Activated T-cell treated with anti-CD3 and anti-CD28 coated beads, Interleukin-2, amount 50 U/mL, for 72 hours (primary cell): Measurements from ENCODE around the gene ZNF529. TPM values are rescaled to one million over a fixed set of nuclear protein-coding genes. Genes with fewer than 3 reads are reported as not detected.
"Not testable (repeated sequence)": the region's sequence is repeated elsewhere in the genome, so short reads cannot be mapped to it uniquely, and the experiment has no call there.

Source experiments
- ATAC-seq, 2 donors: fragments of 150-1000 bp; cut with Tn5 transposase; replicated peaks in 1 of 2; 2 replicates each; pipeline ENCODE4 v1.10.0; 2021; ENCODE audit warnings: moderate library complexity in 2 of 2, mild to moderate bottlenecking in 1 of 2
- DNase-seq, 2 donors: peaks; one replicate each; pipeline ENCODE4 v3.0.0; 2021 to 2022; ENCODE audit warnings: mixed read lengths in 1 of 2
- H3K27ac Mint-ChIP-seq: one replicate; pipeline ENCODE4 v1.8.0; 2022; ENCODE audit warnings: mild to moderate bottlenecking, moderate library complexity, mixed read lengths
- H3K27me3 Mint-ChIP-seq: one replicate; pipeline ENCODE4 v1.8.0; 2022; ENCODE audit warnings: low read depth, mixed read lengths
- H3K36me3 Mint-ChIP-seq, 2 donors: one replicate each; pipeline ENCODE4 v1.8.0; 2022; ENCODE audit warnings: mixed read lengths in 2 of 2, mild to moderate bottlenecking in 1 of 2; ENCODE audit not compliant: insufficient read depth in 2 of 2
- H3K4me1 Mint-ChIP-seq: one replicate; pipeline ENCODE4 v1.8.0; 2022; ENCODE audit warnings: low read depth, mixed read lengths
- H3K4me3 Mint-ChIP-seq, 2 donors: one replicate each; pipeline ENCODE4 v1.8.0; 2022; ENCODE audit warnings: mild to moderate bottlenecking in 2 of 2, mixed read lengths in 2 of 2, moderate library complexity in 2 of 2
- H3K9me3 Mint-ChIP-seq, 2 donors: one replicate each; pipeline ENCODE4 v1.8.0; 2022; ENCODE audit warnings: mixed read lengths in 2 of 2
- total RNA-seq, 2 donors: library from RNA; stranded (reverse); gene quantifications; one replicate each; pipeline ENCODE4 v1.2.3, GENCODE V29; 2022

Gene ZNF529
- total RNA-seq: 10 to 100 TPM; 24.9 to 28.7 TPM

DNA sequence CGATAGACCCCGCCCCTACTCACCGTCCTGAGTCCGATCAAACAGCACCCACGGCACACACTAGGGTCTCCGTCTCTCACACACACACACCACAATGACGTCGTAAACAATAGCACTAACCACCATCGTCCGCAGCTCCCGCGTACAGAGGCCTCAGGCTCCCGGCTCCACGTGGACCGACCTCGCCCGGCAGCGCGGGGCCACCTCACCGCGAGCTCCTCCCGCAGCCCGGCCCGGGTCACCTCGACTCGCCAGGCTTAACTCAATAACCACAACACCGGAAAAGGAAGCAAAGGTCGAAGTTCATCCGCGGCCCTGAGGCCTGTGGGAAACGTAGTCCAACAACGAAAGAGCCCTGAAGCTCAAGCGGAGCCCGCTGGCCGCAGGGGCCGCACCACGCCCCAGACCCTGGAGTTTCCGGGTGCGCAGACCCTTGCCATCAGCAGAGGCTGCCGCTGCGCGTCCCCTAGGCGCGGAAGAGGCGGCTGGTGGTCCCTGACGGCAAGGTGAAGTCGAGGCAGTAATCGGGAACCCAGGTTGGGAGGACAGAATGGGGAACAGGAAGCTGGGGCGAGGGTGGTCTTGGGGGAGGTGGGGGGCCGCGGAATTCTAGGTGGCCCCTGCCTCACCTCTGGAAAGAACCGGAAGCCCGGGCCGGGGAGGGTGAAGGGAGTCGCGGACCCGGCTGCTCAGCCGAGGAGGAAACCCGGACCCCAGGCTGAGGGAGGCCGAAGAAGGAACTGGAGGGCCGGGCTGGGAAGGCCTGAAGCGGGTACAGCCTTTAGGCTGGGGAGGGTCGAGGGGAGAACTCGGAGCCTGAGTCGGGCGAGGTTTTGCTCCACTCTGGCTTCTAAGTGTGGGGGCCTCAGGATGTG is at the start of gene ZNF529:
Gene ZNF529, minus strand, starts transcription at position 273 of the 875 bp plus-strand sequence. CDS start 946 bp downstream, outside the sequence.
- peaks cover 29% of the 10 kb centered on the region for H3K4me1 Mint-ChIP-seq
- peaks cover 29 to 68% of the 10 kb centered on the region in 2 donors for H3K36me3 Mint-ChIP-seq
- peak within 1 kb of the TSS; percentile 79 for H3K27ac Mint-ChIP-seq
- peak; percentile 94 to 95 for ATAC-seq
- H3K9me3 Mint-ChIP-seq: peaks cover 3 to 6% of the 10 kb centered on the region in 2 donors
- H3K4me3 Mint-ChIP-seq: peak within 1 kb of the TSS; percentile 88 to 100
- no peaks in the 10 kb centered on the region for H3K27me3 Mint-ChIP-seq
- peak; percentile 89 to 91 for DNase-seq

DNA sequence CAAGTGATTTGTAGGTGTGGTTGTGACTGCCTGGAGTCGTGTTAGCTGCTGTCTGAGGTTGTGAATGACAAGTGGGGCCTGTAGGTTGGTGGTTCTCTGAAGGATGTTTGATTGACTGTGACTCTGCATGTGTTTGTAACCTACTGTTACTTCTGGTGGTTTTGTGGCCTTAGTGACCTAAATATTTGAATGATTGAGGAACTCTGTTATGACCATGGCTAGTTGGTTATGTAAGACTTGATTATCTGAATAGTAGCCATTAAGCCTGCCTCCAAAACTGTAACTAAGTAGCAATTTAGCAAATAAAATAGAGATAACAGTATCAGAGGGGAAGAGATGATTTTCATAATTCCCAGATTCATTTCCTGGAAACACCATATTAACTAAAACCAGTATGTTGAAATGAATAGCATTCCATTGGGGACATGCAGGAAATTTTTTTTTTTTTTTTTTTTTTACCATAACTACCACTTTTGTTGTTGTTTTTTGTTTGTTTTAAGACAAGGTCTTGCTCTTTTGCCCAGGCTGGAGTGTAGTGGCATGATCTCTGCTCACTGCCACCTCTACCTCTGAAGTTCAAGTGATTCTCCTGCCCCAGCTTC is 32.9 kb upstream of the ZNF529 start:
- Mint-ChIP-seq H3K36me3 (peaks cover 26 to 48% of the 10 kb centered on the region in 2 donors), H3K27ac (peak overlapping the region; percentile 79), H3K4me3 (peak overlapping the region; percentile 84 to 91), H3K27me3 (no peaks in the 10 kb centered on the region), H3K9me3 (peaks cover 10 to 21% of the 10 kb centered on the region in 2 donors), H3K4me1 (peaks cover 25% of the 10 kb centered on the region)
- no peak for DNase-seq
- peak; percentile 22 to 32 for ATAC-seq

DNA sequence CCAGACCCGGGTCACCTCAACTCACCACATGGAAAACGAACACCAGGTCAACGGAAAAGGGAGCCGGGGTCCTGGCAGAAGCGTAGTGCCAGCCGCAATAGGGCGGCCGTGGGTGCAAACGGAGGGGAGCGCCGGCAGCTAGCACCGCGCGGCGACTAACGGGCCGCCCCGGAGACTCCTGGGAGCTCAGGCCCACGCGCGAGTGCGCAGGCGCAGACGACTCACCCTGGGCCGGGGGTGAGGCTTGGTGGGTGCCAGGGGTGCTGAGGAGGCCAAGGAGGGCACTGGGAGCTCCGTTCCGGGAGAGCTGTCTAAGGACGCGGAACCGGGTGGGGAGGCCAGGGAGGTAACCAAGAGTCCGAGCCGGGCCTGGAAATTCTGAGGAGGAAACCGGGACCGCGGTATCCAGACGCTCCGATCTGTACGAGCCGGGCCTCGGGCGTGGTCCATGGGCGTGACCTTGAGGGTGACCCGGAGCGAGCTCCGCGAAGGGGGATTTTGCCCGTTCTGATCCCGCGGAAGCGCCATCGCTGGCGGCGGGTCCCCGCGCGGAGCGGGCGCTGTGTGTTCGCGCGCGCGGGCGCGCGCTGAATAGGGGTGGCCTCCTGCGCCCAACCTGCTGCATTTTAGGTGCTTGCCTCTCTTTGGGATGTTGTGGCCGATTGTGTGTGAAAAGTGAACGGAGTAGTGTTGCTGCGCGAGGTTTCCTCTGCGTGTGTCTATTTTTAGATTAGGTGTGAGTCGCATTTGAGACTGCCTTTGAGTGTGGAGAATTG is 32.2 kb upstream of the ZNF529 start, which contains the start of gene ZNF382:
Gene ZNF382, plus strand, starts transcription at position 213 of the 776 bp plus-strand sequence. CDS start 4,602 bp downstream, outside the sequence.
- peak within 1 kb of the TSS; percentile 84 to 91 for H3K4me3 Mint-ChIP-seq
- DNase-seq (peak; percentile 91 to 92), ATAC-seq (peak; percentile 85)
- H3K27ac Mint-ChIP-seq: peak within 1 kb of the TSS; percentile 79
- peaks cover 25% of the 10 kb centered on the region for H3K4me1 Mint-ChIP-seq
- H3K36me3 Mint-ChIP-seq: peaks cover 28 to 45% of the 10 kb centered on the region in 2 donors
- peaks cover 10 to 21% of the 10 kb centered on the region in 2 donors for H3K9me3 Mint-ChIP-seq
- no peaks in the 10 kb centered on the region for H3K27me3 Mint-ChIP-seq

DNA sequence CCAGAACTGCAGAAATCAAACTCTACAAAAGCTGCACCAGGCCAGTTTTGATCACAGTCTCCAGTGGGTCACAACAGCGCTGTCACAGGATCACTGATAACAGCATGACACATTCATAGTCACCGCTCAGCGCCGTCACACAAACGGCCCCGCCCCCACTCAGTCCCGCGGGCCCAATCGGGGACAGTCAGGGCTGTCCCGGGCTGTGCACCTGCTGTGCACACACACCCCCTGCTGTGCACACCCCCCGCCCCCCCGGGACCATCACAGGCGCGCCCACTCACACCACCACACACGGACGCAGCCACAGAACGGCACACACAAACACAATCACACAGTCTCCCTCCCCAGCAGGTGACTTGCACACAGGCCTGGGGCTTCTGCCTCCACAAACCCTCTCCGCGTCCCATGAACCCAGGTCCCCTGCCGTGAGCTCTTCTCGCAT is 31.6 kb upstream of the ZNF529 start:
- peaks cover 25% of the 10 kb centered on the region for H3K4me1 Mint-ChIP-seq
- H3K27ac Mint-ChIP-seq: peak overlapping the region; percentile 45
- DNase-seq (peak; percentile 90 to 91), ATAC-seq (peak; percentile 92 to 93)
- peaks cover 10 to 21% of the 10 kb centered on the region in 2 donors for H3K9me3 Mint-ChIP-seq
- peak overlapping the region; percentile 84 to 91 for H3K4me3 Mint-ChIP-seq
- H3K36me3 Mint-ChIP-seq: peaks cover 25 to 41% of the 10 kb centered on the region in 2 donors
- H3K27me3 Mint-ChIP-seq: no peaks in the 10 kb centered on the region

DNA sequence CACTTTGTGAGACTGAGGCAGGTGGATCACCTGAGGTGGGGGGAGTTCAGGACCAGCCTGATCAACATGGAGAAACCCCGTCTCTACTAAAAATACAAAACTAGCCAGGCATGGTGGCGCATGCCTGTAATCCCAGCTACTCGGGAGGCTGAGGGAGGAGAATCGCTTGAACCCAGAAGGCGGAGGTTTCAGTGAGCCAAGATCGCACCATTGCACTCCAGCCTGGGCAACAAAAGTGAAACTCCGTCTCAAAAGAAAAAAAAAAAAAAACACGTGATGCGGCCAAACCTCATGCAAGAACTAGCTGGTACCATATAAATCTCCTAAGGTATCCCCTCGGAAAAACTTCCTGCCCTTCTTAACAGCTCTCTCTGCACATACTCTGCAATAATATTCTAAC is 29.6 kb upstream of the ZNF529 start:
- peaks cover 29% of the 10 kb centered on the region for H3K4me1 Mint-ChIP-seq
- H3K27ac Mint-ChIP-seq: peak overlapping the region; percentile 84
- not testable (repeated sequence) for ATAC-seq, H3K9me3 Mint-ChIP-seq, H3K27me3 Mint-ChIP-seq, DNase-seq
- H3K36me3 Mint-ChIP-seq: peaks cover 14 to 28% of the 10 kb centered on the region in 2 donors
- H3K4me3 Mint-ChIP-seq: peak overlapping the region in 1 of 2 donors; percentile 19

DNA sequence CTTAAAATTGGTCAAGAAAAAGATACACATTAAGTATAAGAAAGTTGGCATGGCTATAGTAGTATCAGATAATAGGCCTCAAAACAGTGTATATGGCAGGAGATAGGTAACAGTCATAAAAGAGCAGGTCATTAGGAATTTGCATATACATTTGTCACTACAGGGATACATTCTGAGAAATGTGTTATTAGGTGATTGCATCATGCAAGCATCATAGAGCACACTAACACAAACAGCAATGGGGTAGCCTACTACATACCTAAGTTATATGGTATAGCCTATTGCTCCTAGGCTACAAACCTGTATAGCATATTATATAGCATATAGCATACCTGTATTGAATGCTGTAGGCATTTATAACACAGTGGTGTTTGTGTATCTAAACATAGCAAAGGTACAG is 6.2 kb upstream of the ZNF529 start:
- peaks cover 7% of the 10 kb centered on the region for H3K4me1 Mint-ChIP-seq
- H3K36me3 Mint-ChIP-seq: peaks cover 36 to 68% of the 10 kb centered on the region in 2 donors
- H3K9me3 Mint-ChIP-seq: peaks cover 9 to 16% of the 10 kb centered on the region in 2 donors
- no peak for ATAC-seq
- H3K27ac Mint-ChIP-seq: no peak overlapping the region
- no peaks in the 10 kb centered on the region for H3K27me3 Mint-ChIP-seq
- no peak for DNase-seq
- no peak overlapping the region for H3K4me3 Mint-ChIP-seq

DNA sequence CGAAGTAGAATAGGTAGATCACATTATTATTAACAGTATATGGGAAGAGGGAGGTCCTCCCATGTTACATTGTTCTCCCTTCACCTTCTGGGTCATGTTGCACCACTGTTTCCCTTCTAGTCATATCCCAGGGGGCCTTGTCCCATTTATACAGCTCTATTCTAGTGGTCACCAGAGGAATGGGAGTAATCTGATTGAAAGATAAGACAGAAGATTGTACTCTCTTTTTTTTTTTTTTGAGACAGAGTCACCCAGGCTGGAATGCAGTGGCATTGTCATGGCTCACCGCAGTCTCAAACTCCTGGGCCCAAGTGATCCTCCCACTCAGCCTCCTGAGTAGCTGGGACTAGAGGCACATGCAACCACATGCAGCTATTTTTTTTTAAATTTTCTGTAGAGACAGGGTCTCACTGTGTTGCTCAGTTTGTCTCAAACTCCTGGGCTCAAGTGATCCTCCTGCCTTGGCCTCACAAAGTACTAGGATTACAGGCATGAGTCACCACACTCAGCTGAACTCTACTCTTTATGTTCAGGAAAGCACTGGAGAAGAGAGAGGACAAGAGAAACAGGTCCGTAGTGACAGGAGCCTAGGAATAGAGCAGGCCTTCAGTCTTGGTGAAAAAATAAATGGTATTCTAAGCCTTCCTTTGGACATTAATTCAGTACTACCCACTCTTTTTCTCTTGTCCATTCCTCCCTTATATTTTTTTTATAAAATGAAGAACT is 4.3 kb upstream of the ZNF529 start:
- peaks cover 5 to 10% of the 10 kb centered on the region in 2 donors for H3K9me3 Mint-ChIP-seq

DNA sequence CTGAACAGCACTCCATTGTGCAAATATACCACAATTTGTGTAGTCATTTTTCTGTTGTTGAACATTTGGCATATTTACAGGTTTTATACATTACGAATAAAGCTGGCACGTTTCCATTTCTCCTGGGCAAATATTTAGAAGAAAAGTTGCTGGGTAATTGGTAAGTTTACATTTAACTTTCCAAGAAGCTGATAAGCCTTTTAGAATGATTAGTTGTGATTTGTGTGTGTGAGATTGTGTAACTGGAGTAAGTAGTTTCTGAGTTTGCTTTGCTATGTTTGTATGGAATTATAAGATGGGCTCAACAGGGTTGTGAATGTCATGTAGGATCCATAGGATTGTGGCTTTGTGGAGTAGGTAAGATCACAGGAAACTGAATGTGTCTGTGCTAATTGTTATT is 1.6 kb upstream of the ZNF529 start:
- ATAC-seq (no peak), DNase-seq (no peak)
- Mint-ChIP-seq H3K36me3 (peaks cover 28 to 65% of the 10 kb centered on the region in 2 donors), H3K9me3 (peaks cover 5 to 6% of the 10 kb centered on the region in 2 donors), H3K27ac (peak overlapping the region; percentile 45), H3K4me1 (peaks cover 29% of the 10 kb centered on the region), H3K27me3 (no peaks in the 10 kb centered on the region), H3K4me3 (peak overlapping the region; percentile 88 to 100)

More for the DNA sequence above, 4.3 kb upstream of the ZNF529 start:
- Mint-ChIP-seq H3K27me3 (no peaks in the 10 kb centered on the region), H3K27ac (no peak overlapping the region), H3K36me3 (peaks cover 35 to 66% of the 10 kb centered on the region in 2 donors), H3K4me3 (no peak overlapping the region), H3K4me1 (peaks cover 19% of the 10 kb centered on the region)
- no peak for ATAC-seq
- DNase-seq: no peak

DNA sequence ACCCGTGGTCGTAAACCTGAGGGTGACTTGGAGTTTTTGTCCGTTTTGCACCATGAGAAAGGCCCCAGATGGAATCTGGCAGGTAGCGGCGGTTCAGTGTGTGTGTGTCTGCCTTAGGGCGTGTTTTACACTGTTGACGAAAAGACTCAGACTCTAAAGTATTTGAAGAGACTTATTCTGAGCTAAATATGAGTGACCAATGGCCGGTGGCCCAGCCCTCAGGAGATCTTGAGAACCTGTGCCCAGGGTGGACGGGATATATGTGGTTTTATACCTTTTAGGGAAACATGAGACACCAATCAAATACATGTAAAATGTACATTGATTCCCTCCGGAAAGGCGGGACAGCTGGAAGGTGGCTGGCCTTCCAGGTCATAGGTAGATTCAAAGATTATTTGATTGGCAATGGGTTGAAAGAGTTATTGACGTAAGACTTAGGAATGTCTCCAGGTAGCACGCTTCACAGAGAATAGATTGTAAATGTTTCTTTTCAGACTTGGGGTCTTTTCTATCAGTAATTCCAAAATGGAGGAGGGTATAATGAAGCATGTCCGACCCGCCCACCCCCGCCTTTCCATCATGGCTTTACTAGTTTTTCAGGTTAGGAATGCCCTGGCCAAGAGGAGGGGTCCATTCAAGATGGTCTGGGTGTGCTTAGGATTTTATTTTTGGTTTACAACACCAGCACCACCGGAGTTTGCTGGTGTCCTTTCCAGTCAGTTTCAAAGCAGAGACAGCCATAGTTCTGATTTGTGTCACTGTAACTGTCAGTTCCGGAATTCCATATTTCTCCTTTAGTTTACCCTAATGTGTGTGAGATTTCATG is 1.0 kb upstream of the ZNF529 start:
- peaks cover 4 to 6% of the 10 kb centered on the region in 2 donors for H3K9me3 Mint-ChIP-seq
- ATAC-seq: peak in 1 of 2 donors; percentile 0
- peaks cover 29% of the 10 kb centered on the region for H3K4me1 Mint-ChIP-seq
- H3K27me3 Mint-ChIP-seq: no peaks in the 10 kb centered on the region
- H3K27ac Mint-ChIP-seq: peak overlapping the region; percentile 79
- H3K4me3 Mint-ChIP-seq: peak overlapping the region; percentile 88 to 100
- peaks cover 26 to 65% of the 10 kb centered on the region in 2 donors for H3K36me3 Mint-ChIP-seq
- DNase-seq: no peak

DNA sequence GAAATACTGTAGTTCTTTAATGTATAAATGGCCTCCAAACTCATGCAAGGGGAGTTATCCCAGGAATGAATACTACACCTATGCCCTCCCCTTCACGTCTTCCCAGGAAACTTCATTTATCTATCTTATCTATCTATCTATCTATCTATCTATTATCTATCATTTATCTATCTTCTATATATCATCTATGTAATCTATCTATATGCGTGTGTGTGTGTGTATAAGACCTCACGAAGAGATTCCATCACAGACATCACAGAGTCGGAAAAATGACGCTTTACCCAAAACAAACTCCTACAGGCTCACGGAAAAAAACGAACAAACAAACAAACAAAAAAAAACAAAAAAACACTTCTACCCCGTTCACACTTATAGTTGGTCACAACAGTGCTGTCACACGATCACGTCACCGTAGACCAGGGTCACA is 486 bp downstream of the ZNF529 start:
- peak overlapping the region; percentile 79 for H3K27ac Mint-ChIP-seq
- peak overlapping the region; percentile 88 to 100 for H3K4me3 Mint-ChIP-seq
- DNase-seq: no peak
- no peaks in the 10 kb centered on the region for H3K27me3 Mint-ChIP-seq
- peaks cover 29% of the 10 kb centered on the region for H3K4me1 Mint-ChIP-seq
- peaks cover 34 to 74% of the 10 kb centered on the region in 2 donors for H3K36me3 Mint-ChIP-seq
- peaks cover 6 to 11% of the 10 kb centered on the region in 2 donors for H3K9me3 Mint-ChIP-seq
- no peak for ATAC-seq

DNA sequence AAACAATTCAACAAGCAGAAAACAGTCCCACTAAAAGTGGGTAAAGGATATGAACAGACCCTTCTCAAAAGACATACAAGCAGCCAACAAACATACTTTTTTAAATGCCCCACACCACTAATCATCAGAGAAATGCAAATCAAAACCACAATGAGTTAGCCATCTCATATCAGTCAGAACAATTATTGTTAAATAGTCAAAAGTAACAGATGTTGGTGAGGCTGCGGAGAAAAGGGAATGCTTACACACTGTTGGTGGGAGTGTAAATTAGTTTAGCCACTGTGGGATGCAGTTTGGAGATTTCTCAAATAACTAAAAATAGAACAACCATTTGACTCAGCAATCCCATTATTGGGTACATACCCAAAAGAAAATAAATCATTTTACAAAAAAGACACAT is 8.7 kb downstream of the ZNF529 start:
- peaks cover 55 to 88% of the 10 kb centered on the region in 2 donors for H3K36me3 Mint-ChIP-seq
- H3K4me3 Mint-ChIP-seq: no peak overlapping the region
- peaks cover 11 to 23% of the 10 kb centered on the region in 2 donors for H3K9me3 Mint-ChIP-seq
- ATAC-seq: no peak
- H3K27ac Mint-ChIP-seq: no peak overlapping the region
- H3K27me3 Mint-ChIP-seq: no peaks in the 10 kb centered on the region
- no peaks in the 10 kb centered on the region for H3K4me1 Mint-ChIP-seq
- DNase-seq: no peak
